GM21528 (cell line): ENCODE measurements around the gene ST6GAL1.
"Not testable (repeated sequence)": the region's sequence is repeated elsewhere in the genome, so short reads cannot be mapped to it uniquely, and the experiment has no call there.

ENCODE experiments used
- ATAC-seq: cut with Tn5 transposase; IDR thresholded peaks from one replicate; pipeline ENCODE4 v1.9.1; 2021; ENCODE audit warnings: mild to moderate bottlenecking, moderate library complexity; ENCODE audit not compliant: unreplicated experiment, low FRiP score

The ST6GAL1 gene

GRCh38 chr3:186991470-186991869 lies 61.1 kb downstream of the ST6GAL1 start:
- ATAC-seq = no peak

DNA sequence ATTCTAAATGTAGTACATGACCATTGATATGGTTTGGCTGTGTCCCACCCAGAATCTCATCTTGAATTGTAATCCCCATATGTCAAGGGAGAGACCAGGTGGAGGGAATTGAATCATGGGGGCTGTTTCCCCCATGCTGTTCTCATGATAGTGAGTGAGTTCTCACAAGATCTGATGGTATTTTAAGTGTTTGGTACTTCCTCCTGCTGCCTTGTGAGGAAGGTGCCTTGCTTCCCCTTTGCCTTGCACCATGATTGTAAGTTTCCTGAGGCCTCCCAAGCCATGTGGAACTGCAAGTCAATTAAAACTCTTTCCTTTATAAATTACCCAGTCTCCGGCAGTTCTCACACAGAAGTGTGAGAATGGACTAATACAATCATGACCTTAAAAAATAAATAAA lies 61.8 kb downstream of the ST6GAL1 start:
- not testable (repeated sequence) for ATAC-seq

GRCh38 chr3:186993210-186993782 lies 63.0 kb downstream of the ST6GAL1 start:
- ATAC-seq = no peak

DNA sequence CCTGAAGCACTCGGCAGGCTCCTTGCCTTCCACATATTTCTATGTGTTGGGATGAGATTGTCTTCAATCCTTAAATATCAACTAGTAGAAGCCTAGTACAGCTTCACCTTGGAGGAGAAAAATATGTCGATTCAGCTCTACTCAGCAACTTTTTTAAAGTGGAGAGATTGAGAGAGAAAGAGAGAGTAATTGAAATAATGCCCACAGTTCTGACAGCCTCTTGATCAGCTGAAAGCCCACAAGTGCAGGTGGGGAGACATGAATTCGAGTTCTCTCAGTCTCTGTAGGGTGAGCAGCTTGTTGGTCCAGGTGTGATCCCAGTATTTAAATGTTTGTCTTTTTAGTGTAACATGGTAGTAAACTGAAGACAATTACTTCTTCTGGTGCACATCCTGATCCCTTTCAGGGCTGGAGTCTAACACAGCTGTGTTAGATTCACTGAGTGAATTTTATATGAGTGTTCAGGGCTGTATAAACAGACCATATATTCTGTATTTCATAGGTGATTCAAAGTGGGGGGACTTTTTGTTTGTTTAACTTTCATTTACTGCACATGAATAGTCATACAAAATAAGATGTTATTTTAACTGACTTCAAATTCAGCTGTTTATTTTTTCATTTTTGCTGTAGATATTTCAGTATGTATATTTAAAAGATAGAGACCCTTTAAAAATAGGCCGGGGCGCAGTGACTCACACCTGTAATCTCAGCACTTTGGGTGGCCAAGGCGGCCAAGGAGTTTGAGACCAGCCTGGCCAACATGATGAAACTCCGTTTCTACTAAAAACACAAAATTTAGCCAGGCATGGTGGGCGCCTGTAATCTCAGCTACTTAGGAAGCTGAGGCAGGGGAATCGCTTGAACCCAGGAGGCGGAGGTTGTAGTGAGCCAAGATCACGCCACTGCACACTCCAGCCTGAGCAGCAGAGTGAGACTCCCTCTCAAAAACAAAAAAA lies 64.0 kb downstream of the ST6GAL1 start:
- ATAC-seq = no peak

DNA sequence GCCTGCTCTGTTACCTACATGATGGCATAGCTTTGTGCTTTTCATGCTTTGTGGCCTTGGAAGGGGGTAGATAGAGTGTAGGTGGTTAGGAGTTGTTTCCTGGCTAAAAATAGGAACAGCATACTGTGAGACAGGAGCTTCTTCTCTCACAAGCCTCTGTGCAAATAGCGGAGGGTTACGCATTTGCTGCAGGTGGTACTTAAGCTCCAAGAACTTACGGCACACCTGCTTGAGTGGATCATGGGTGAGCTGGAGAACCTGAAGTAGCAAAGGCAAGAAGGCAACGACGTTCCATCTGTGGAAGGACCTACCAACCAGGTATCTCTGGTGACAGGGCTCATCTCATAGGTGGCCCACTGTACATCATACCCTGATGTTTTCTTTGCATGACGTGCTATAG lies 66.0 kb downstream of the ST6GAL1 start:
- no peak for ATAC-seq

DNA sequence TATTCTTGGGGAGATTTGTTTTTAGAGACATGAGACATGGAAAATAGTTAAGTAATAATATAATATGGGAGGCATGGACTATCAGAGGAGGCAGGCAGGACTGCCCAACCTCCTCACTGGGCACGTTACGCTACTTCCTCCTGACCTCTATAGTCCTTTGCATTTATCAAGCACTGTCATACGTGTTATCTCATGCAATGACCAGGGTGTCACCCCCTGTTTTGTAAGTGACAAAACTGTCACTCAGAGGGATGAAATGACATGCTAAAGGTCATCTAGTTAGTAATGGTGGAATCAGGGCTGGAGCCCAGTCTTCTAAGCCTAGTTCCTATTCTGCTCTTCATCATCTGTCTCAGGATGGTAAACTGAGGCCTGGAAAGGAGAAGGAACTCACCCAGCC lies 66.7 kb downstream of the ST6GAL1 start:
- ATAC-seq = no peak

DNA sequence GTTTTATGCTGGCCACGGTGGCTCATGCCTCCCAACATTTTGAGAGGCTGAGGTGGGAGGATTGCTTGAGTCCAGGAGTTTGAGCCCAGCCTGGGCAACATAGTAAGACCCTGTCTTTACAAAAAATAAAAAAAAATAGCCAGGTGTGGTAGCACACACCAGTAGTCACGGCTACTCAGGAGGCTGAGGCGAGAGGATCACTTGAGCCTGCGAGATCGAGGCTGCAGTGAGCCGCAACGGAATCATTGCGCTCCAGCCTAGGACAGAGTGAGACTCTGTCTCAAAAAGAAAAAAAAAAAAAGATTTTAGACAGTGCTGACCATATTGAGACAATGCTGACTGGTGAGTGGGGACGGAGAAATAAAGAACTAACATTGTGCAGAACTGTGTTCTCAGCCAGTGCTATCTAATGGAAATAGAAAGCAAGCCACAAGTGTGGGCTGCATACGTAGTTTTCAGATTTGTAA lies 67.2 kb downstream of the ST6GAL1 start:
- no peak for ATAC-seq

DNA sequence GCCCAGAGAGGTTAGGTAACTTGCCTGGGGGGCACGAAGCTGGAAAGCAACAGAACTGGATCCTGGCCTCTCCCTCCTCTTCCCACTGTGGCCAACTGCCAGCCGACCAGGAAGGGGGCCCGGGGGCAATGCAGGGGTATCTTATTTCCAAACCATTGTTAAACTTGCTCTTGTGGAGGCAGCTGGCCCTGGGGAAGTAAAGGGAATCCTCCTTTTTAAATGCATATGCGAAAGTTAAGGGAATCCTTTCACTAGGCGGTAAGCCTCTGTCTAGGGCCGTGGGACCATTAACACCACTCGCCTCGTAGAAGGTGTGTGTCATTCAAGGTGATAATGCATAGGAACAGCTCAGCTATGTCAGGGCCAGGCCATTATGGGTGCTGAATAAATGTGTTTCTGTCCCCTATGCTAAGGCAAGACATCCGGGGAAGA lies 68.6 kb downstream of the ST6GAL1 start:
- no peak for ATAC-seq

GRCh38 chr3:187000711-187001151 lies 70.4 kb downstream of the ST6GAL1 start:
- ATAC-seq = peak; percentile 77

DNA sequence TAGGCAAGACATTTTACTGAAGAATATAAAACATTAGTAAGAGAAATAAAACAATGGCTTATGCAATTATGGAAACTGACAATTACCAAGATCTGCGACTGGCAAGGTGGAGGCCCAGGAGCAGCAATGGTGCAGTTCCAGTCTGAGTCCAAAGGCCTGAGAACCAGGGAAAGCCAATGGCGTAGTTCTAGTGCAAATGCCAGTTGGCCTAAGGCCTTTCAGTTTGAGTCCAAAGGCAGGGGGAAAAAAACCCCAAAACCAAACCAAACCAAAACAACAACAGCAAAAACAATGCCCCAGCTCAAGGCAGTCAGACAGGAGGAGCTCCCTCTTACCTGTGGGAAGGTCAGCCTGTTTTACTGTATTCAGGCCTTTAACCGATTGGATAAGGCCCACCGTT lies 72.6 kb downstream of the ST6GAL1 start:
- no peak for ATAC-seq

- ATAC-seq = no peak
Observed at GRCh38 chr3:187005827-187006481, 75.6 kb downstream of the ST6GAL1 start.

DNA sequence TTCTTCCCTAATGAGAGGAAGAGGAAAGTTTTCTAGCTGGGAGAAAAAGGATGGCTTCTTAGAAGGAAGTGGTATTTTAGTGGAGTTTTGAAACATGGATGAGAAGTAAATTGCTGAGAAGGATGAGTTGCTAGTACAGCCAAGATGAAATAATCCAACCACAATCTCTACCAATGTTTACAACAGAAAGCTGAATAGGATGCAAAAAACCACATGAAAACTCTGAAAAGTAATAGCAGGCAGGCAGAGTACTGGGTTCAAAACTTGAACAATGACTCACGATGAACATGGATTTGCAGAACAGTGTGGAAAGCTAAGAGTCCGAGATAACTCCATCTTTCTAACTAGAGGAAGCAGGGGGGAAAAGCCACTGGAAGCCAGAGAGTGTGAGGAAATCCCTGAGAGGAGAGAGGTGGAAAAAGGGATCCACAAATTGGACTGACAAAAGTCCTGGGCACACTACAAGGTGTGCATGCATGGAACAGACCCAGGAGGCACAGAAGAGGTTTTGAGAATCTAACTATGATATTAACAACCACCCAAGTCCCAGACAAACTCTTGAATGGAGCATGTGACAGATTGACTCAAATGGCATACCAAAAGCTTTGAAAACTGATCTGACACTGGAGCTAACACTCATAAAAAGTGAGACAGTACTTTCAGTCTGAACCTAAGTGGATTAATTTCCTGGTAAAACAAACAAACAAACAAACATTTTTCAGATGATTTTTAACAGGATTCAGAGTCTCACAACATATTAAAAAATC lies 76.7 kb downstream of the ST6GAL1 start:
- ATAC-seq = no peak

DNA sequence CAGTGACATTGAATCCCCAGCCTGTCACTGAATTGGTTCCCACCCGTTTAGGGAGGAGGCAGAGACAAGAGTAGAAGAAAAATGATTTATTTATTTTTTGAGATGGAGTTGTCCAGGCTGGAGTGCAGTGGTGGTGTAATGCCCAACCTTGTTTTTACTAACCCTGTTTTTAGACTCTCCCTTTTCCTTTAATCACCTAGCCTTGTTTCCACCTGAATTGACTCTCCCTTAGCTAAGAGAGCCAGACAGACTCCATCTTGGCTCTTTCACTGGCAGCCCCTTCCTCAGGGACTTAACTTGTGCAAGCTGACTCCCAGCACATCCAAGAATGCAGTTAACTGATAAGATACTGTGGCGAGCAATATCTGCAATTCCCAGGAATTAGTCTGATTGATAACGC lies 80.1 kb downstream of the ST6GAL1 start:
- not testable (repeated sequence) for ATAC-seq

- peak; percentile 55 for ATAC-seq
Observed at GRCh38 chr3:187011915-187012314, 81.6 kb downstream of the ST6GAL1 start.

DNA sequence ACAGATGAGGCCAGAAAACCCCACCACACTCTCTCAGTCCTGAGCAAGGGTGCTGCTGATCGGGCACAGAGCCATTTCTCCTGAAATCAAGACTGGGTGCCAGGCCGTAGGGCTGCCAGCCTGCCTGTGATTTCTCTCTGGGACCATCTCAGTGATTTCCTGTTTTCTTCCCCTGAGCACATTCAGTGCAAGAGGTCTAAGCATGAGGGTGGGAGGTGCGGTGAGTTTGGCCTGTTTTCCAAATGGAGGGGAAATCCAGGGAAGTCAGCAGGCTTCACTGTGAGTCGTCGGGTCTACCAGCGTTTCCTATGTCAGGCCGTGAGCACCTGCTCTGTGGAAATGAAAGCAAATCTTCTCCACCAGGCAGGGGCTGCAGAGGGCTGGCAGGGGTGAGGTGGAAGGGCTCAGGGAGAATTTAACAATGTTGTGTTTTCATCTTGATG lies 82.3 kb downstream of the ST6GAL1 start:
- ATAC-seq = no peak

- ATAC-seq = no peak
Observed at GRCh38 chr3:187013159-187013716, 82.9 kb downstream of the ST6GAL1 start.

DNA sequence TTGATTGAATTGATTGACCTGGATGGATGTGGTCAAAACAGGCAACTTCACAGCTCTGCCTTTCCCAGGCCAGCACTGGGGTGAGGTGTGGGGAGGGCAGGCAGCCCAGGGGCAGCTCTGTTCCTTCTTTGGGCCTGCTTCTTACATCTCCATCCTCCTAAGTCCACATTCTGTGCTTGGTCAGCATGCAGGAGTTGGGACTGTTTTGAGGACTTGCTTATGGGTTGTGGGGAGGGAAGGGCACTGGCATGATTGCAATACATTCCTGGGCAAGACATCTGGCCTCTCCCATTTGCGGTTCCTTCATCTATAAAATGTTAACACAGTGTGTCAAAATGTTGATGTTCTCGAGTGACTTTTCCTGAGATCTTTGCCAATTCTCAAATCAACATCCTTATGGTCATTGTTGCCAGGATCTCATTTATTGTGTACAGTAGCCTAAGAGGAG lies 84.1 kb downstream of the ST6GAL1 start:
- no peak for ATAC-seq

DNA sequence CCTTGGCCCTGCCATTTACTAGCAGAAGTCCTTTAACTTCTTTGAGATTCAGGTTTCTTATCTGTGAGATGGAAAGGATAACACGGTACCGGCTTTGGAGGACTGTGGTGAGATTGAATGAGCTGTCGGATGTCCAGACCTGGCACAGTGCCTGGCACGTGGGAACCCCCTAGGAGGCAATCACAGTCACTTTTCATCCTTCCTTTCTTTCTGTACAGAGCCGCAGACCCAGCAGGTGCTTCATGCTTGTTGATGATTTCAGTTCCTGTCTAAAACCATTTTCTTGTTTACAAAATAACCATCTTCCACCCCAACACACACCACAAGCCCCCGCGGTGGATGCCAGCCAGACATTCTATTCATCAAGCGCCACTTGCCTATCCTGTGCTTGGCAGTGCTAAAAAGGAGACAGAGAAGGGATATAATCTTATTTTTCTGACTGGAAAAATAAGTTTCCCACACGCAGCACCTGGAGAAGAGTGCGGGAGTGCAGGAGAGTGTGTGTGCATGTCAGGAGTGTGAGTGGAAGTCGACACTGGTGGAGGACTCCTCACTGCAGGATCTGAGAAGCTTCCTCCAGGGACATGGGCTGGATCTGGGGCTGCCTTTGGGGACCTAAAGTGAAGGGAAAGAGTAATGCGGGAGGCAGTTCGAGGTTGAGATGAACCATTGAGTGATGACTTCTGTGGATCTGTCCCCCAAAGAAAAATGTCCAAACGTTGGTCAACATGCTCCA lies 85.7 kb downstream of the ST6GAL1 start:
- ATAC-seq = peak; percentile 56

GRCh38 chr3:187016639-187017345 lies 86.5 kb downstream of the ST6GAL1 start:
- ATAC-seq = no peak
